GM10266 (cell line): ENCODE measurements around the gene FBXO17.
"Not testable (repeated sequence)": the region's sequence is repeated elsewhere in the genome, so short reads cannot be mapped to it uniquely, and the experiment has no call there.

ENCODE experiments used
- DNase-seq: peaks from one replicate; pipeline ENCODE4 v3.0.0; 2012; ENCODE audit errors: extremely low spot score
- TF ChIP-seq, protein P1 (sequence below): IDR thresholded peaks from 2 replicates; pipeline ENCODE4 v1.5.1; 2012; ENCODE audit warnings: mild to moderate bottlenecking, low read depth; ENCODE audit not compliant: control insufficient read depth, insufficient read depth; ENCODE audit errors: missing control alignments

Gene FBXO17

GRCh38 chr19:39009001-39009400 is 33.5 kb upstream of the FBXO17 start:
- TF ChIP-seq, protein P1, sequence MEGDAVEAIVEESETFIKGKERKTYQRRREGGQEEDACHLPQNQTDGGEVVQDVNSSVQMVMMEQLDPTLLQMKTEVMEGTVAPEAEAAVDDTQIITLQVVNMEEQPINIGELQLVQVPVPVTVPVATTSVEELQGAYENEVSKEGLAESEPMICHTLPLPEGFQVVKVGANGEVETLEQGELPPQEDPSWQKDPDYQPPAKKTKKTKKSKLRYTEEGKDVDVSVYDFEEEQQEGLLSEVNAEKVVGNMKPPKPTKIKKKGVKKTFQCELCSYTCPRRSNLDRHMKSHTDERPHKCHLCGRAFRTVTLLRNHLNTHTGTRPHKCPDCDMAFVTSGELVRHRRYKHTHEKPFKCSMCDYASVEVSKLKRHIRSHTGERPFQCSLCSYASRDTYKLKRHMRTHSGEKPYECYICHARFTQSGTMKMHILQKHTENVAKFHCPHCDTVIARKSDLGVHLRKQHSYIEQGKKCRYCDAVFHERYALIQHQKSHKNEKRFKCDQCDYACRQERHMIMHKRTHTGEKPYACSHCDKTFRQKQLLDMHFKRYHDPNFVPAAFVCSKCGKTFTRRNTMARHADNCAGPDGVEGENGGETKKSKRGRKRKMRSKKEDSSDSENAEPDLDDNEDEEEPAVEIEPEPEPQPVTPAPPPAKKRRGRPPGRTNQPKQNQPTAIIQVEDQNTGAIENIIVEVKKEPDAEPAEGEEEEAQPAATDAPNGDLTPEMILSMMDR: no peak
- no peak for DNase-seq

DNA sequence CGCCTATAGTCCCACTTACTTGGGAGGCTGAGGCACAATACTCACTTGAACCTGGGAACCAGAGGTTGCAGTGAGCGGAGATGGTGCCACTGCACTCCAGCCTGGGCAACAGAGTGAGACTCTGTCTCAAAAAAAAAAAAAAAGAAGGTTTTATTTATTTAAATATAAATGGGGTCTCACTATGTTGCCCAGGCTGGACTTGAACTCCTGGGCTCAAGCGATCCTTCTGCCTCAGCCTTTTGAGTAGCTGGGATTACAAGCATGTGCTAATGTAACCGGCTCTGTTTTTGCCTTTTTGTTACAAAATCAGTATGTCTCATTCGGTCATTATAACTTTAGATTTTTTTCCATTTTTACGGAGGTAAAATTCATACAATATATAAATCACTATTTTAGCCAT is 32.6 kb upstream of the FBXO17 start:
- DNase-seq: no peak
- TF ChIP-seq, protein P1: no peak

GRCh38 chr19:39007096-39007495 is 31.6 kb upstream of the FBXO17 start:
- TF ChIP-seq, protein P1: no peak

GRCh38 chr19:39004403-39004802 is 28.9 kb upstream of the FBXO17 start:
- TF ChIP-seq, protein P1: no peak
- DNase-seq: no peak

More at GRCh38 chr19:39007096-39007495, 31.6 kb upstream of the FBXO17 start:
- DNase-seq: no peak

DNA sequence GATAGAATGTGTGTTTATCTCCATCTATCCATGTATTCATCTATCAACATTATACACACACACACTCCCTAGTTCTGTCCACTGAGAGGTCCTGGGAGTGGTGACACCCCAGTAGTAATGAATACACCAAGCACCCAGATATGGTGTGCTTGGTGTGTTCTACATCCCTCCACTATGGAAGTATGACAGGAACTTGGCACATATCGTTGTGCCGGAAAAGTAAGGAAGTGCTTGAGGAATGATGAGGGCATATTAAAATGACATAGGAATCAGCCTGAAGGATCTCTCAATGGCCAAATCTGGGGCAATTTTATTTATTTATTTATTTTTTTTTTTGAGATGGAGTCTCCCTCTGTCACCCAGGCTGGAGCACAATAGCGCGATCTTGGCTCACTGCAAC is 28.3 kb upstream of the FBXO17 start:
- DNase-seq: no peak
- TF ChIP-seq, protein P1: no peak

DNA sequence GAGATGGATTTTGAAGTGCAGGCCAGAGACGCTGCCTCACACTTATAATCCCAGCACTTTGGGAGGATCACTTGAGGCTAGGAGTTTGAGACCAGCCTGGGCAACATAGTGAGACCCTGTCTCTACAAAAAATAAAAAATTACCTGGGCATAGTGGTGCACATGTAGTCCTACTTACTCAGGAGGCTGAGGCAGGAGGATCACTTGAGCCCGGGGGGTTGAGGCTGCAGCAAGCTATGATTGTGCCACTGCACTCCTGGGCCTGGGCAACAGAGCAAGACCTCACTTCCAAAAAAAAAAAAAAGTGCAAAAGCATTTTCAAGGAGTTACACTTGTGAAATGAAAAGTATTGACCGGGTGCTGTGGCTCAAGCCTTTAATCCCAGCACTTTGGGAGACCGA is 27.6 kb upstream of the FBXO17 start:
- TF ChIP-seq, protein P1: no peak
- no peak for DNase-seq

DNA sequence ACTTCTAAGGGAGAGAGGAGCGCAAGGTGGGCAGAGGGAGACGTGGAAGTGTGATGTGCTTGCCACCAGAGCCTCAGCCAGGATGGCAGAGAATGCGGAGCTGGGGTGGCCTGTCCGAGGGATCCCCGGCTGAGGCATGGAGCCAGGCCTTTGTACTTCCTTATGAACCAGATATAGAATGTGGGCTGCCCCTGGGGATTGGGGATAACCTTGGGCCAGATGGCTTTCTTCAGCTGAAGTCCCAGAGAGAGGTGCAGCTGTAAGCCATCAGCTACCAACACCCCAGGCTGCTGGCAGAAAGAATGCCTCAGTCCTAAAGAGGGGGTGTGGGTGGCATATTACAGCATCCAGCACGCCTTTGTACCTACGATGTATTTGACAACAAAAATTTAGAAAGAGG is 25.5 kb upstream of the FBXO17 start:
- no peak for DNase-seq
- TF ChIP-seq, protein P1: no peak

DNA sequence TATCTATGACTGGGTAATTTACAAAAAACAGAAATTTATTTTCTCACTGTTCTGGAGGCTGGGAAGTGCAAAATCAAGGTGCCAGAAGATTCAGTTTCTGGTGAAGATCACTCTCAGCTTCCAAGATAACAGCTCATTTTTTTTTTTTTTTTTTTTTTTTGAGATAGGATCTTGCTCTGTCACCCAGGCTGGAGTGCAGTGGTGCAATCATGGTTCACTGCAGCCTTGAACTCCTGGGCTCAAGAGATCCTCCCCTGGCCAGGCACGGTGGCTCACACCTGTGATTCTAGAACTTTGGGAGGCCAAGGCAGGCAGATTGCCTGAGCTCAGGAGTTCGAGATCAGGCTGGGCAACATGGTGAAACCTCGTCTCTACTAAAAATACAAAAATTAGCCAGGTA is 22.0 kb upstream of the FBXO17 start:
- DNase-seq: not testable (repeated sequence)
